NAMALWA (cell line): ENCODE measurements around the gene SERPINE3.

Experiments used
- DNase-seq: peaks from one replicate; pipeline ENCODE4 v3.0.0-alpha.2; 2015; ENCODE audit warnings: low spot score

SERPINE3 gene

GRCh38 chr13:51339354-51339753, at the start of gene SERPINE3:
SERPINE3 (plus strand) TSS chr13:51339691; CDS start chr13:51341092, 1,401 bp downstream.
- DNase-seq, result no peak

- DNase-seq, result no peak
These were observed 48.1 kb upstream of the SERPINE3 start for GRCh38 chr13:51291341-51291740.

- DNase-seq, result no peak
These were observed 47.4 kb upstream of the SERPINE3 start for GRCh38 chr13:51292000-51292565.

- no peak for DNase-seq
These were observed 41.9 kb upstream of the SERPINE3 start for GRCh38 chr13:51297556-51297955.

GRCh38 chr13:51298812-51299211, 40.7 kb upstream of the SERPINE3 start:
- no peak for DNase-seq

GRCh38 chr13:51303063-51303552, 36.4 kb upstream of the SERPINE3 start:
- no peak for DNase-seq

- no peak for DNase-seq
These were observed 35.6 kb upstream of the SERPINE3 start for GRCh38 chr13:51303882-51304281.

- no peak for DNase-seq
These were observed 34.1 kb upstream of the SERPINE3 start for GRCh38 chr13:51305271-51305967.

- no peak for DNase-seq
These were observed 30.7 kb upstream of the SERPINE3 start for GRCh38 chr13:51308781-51309180.

GRCh38 chr13:51311231-51311630, 28.3 kb upstream of the SERPINE3 start:
- DNase-seq, result no peak

GRCh38 chr13:51311957-51312520, 27.5 kb upstream of the SERPINE3 start:
- DNase-seq, result no peak

- no peak for DNase-seq
These were observed 25.9 kb upstream of the SERPINE3 start for GRCh38 chr13:51313619-51314018.

- DNase-seq, result no peak
These were observed 22.2 kb upstream of the SERPINE3 start for GRCh38 chr13:51317262-51317661.

- DNase-seq, result no peak
These were observed 21.5 kb upstream of the SERPINE3 start for GRCh38 chr13:51318015-51318414.

GRCh38 chr13:51318876-51319275, 20.6 kb upstream of the SERPINE3 start:
- DNase-seq, result no peak

- DNase-seq, result no peak
These were observed 17.7 kb upstream of the SERPINE3 start for GRCh38 chr13:51321836-51322235.

GRCh38 chr13:51322826-51323225, 16.7 kb upstream of the SERPINE3 start:
- no peak for DNase-seq

GRCh38 chr13:51323824-51324511, 15.5 kb upstream of the SERPINE3 start:
- no peak for DNase-seq

- DNase-seq, result peak; percentile 81
These were observed 14.6 kb upstream of the SERPINE3 start for GRCh38 chr13:51324714-51325420.

GRCh38 chr13:51325837-51326236, 13.7 kb upstream of the SERPINE3 start:
- DNase-seq, result no peak

GRCh38 chr13:51326777-51327176, 12.7 kb upstream of the SERPINE3 start:
- DNase-seq, result no peak

- DNase-seq, result no peak
These were observed 11.5 kb upstream of the SERPINE3 start for GRCh38 chr13:51327961-51328360.
